ENCODE results near the gene KLK1. TPM values are rescaled to one million over a fixed set of nuclear protein-coding genes. Genes with fewer than 3 reads are reported as not detected.

KLK1 gene
- polyA plus RNA-seq, 3 donors = 0.66 to 0.72 TPM; not detected in 1

- Histone ChIP-seq H3K4me2 (replicated peaks; ENCODE audit: extremely low read depth, low read length, poor library complexity, severe bottlenecking) (no peak overlapping the region), H3K9me3 (replicated peaks in 1 of 2; ENCODE audit: control insufficient read depth in 1 of 2, insufficient read depth in 1 of 2, low read length in 2 of 2) (no peaks in the 10 kb centered on the region), H2AFZ (ENCODE audit: insufficient read depth, low read depth, low read length, poor library complexity, severe bottlenecking) (no peak overlapping the region), H3K9ac (ENCODE audit: insufficient read depth, low read length, poor library complexity, severe bottlenecking) (no peak overlapping the region), H3K4me1 (ENCODE audit: control insufficient read depth in 1 of 2, insufficient read depth in 2 of 2, low read length in 2 of 2) (no peaks in the 10 kb centered on the region), H3K36me3 (replicated peaks in 1 of 2; ENCODE audit: control insufficient read depth in 1 of 2, insufficient read depth in 2 of 2, low read length in 2 of 2) (no peaks in the 10 kb centered on the region), H3K27me3 (ENCODE audit: control insufficient read depth in 2 of 2, insufficient read depth in 2 of 2, low read length in 2 of 2) (no peaks in the 10 kb centered on the region), H3K27ac (ENCODE audit: low read depth in 1 of 2, low read length in 2 of 2) (no peak overlapping the region), H3K79me2 (ENCODE audit: insufficient read depth, low read length) (no peaks in the 10 kb centered on the region), H4K20me1 (ENCODE audit: insufficient read depth, low read length) (no peaks in the 10 kb centered on the region), H3K4me3 (replicated peaks in 1 of 3; ENCODE audit: low read depth in 2 of 3, low read length in 3 of 3) (no peak overlapping the region)
- no peak for DNase-seq
- intact Hi-C loops (cut with micrococcal nuclease) = no loop called here
- Mint-ChIP-seq H3K4me3 (no peak overlapping the region), H3K27ac (no peak overlapping the region), H3K36me3 (no peaks in the 10 kb centered on the region), H3K9me3 (peaks cover 4 to 12% (median 6%) of the 10 kb centered on the region in 7 donors), H3K4me1 (no peaks in the 10 kb centered on the region), H3K27me3 (ENCODE audit: low read depth in 3 of 3) (peaks cover 13 to 32% (median 16%) of the 10 kb centered on the region in 3 donors)
- WGBS (ENCODE audit: insufficient coverage) = 65% methylated on average over 7 of the region's 8 CpGs
- TF ChIP-seq CTCF (IDR thresholded peaks at IDR 0.05) = no peak
Measured at GRCh38 chr19:50844296-50844935, 20.8 kb upstream of the KLK1 start.

- DNase-seq = no peak
- Histone ChIP-seq H3K27ac (ENCODE audit: low read depth in 1 of 2, low read length in 2 of 2) (no peak overlapping the region), H2AFZ (ENCODE audit: insufficient read depth, low read depth, low read length, poor library complexity, severe bottlenecking) (no peak overlapping the region), H3K4me3 (replicated peaks in 1 of 3; ENCODE audit: low read depth in 2 of 3, low read length in 3 of 3) (no peak overlapping the region), H3K79me2 (ENCODE audit: insufficient read depth, low read length) (no peaks in the 10 kb centered on the region), H3K4me2 (replicated peaks; ENCODE audit: extremely low read depth, low read length, poor library complexity, severe bottlenecking) (no peak overlapping the region), H3K9me3 (replicated peaks in 1 of 2; ENCODE audit: control insufficient read depth in 1 of 2, insufficient read depth in 1 of 2, low read length in 2 of 2) (no peaks in the 10 kb centered on the region), H3K9ac (ENCODE audit: insufficient read depth, low read length, poor library complexity, severe bottlenecking) (no peak overlapping the region), H3K36me3 (replicated peaks in 1 of 2; ENCODE audit: control insufficient read depth in 1 of 2, insufficient read depth in 2 of 2, low read length in 2 of 2) (no peaks in the 10 kb centered on the region), H4K20me1 (ENCODE audit: insufficient read depth, low read length) (no peaks in the 10 kb centered on the region), H3K27me3 (ENCODE audit: control insufficient read depth in 2 of 2, insufficient read depth in 2 of 2, low read length in 2 of 2) (no peaks in the 10 kb centered on the region), H3K4me1 (ENCODE audit: control insufficient read depth in 1 of 2, insufficient read depth in 2 of 2, low read length in 2 of 2) (no peaks in the 10 kb centered on the region)
- intact Hi-C loops (cut with micrococcal nuclease) = no loop called here
- no peak for TF ChIP-seq CTCF (IDR thresholded peaks at IDR 0.05)
- 89% methylated on average over 7 of the region's 7 CpGs for WGBS (ENCODE audit: insufficient coverage)
- Mint-ChIP-seq H3K4me1 (no peaks in the 10 kb centered on the region), H3K9me3 (peaks cover 4 to 12% (median 6%) of the 10 kb centered on the region in 7 donors), H3K27ac (no peak overlapping the region), H3K27me3 (ENCODE audit: low read depth in 3 of 3) (peaks cover 13 to 36% (median 16%) of the 10 kb centered on the region in 3 donors), H3K4me3 (no peak overlapping the region), H3K36me3 (no peaks in the 10 kb centered on the region)
Measured at GRCh38 chr19:50843701-50844221, 20.2 kb upstream of the KLK1 start.
